ENCODE results near the gene JUND.
"Not testable (repeated sequence)": the region's sequence is repeated elsewhere in the genome, so short reads cannot be mapped to it uniquely, and the experiment has no call there.

The JUND gene

GRCh38 chr19:18281082-18282020 lies at the start of gene JUND:
JUND (minus strand) TSS chr19:18281622; CDS start chr19:18281484, 138 bp downstream.
- peak; percentile 95 for DNase-seq

- no peak for DNase-seq
Measured at GRCh38 chr19:18330868-18331267, 49.4 kb upstream of the JUND start.

GRCh38 chr19:18329035-18329376 lies 47.6 kb upstream of the JUND start:
- DNase-seq, result no peak

- DNase-seq, result peak; percentile 83
Measured at GRCh38 chr19:18328340-18329034, 47.1 kb upstream of the JUND start.

DNA sequence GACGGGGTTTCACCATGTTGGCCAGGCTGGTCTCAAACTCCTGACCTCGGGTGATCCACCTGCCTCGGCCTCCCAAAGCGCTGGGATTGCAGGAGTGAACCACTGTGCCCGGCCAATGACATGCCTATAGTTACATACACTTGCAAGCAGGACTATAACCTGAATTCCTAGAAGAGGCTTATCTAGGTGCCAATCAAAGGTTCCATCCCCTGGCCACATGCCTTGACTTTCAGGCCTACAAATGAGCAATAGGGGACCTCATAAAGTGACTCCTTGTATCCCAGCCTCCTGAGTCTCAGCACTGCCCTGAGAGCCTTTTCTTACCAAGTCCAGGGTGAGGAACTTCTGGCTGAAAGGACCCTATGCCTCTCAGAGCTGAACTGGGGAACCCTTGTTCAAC lies 45.4 kb upstream of the JUND start:
- DNase-seq, result no peak

- DNase-seq, result not testable (repeated sequence)
Measured at GRCh38 chr19:18324373-18324731, 42.9 kb upstream of the JUND start.

GRCh38 chr19:18322759-18323460 lies 41.5 kb upstream of the JUND start, which contains the start of gene LSM4:
LSM4 (minus strand) TSS chr19:18323076; CDS start chr19:18323020, 56 bp downstream.
- DNase-seq, result peak; percentile 98

DNA sequence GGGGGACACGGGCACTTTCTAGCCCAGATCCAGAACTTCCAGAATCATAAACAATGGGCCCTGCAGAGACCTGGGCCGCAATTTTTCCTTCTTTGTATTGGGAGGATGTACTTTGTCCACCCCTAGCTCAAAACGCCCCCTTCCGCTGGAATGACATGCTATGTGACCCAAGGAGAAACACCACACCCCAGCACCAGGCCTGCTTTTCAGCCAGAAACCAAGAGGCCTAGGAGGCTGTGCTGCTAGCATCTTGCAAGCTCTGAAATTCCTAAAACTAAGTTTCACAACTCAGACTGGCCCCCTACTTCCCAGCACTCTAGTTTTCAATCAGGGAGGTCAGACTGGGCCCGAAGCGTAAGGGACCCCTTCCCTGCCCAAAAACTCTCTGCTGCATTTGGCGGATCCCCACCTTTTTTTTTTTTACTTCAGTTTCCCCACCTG lies 40.9 kb upstream of the JUND start:
- no peak for DNase-seq

DNA sequence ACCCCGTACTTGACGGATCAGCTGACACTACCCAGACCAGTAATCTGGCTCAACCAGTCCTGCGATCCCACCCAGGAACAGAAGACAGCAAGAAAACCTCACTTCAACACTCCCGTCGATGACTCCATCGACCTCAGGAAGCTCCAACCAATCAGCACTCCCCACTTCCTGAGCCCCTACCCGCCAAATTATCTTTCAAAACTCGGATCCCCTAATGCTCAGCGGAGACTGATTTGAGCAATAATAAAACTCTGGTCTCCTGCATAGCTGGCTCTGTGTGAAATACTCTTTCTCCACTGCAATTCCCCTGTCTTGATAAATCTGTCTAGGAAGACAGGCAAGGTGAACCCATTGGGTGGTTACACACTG lies 40.3 kb upstream of the JUND start:
- no peak for DNase-seq

DNA sequence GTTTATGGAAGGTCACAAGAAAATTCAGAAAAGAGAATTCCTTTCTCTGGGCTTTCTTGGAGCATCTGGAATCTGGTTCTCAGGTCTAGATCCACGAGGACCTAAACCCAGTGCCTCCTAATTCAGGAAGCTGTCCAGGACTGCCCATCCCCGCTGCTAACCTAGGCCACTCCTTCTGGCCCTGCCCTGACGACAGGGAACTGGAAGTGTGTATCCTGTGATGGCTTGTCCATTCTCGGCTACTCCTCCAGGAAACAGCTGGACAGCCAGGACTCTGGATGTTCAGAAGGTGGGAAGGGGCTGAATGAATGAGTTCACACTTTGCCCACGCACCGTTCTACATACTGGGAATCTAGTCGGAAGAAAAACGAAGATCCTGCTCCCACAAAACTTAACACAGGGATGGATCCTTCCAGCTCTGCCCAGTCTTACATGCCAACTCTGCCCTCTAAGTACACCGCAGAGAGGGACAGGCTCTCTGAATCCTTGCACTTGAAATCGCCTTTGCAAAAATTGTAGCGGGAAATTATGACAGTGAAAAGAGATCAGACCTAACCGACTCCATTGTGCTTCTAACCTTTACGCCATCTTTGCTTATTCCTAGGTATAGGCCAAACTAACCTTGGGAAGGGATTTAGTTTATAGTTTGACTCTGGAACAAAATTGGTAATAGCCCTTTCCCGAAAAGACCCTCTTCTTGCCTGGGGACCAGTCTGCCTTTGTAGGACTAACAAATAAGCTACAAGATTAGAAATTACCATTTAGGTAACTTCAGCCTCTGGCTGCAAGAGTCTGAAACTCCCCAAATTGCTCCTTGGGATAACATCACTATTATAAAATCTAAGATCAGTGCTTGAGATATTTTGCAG lies 39.7 kb upstream of the JUND start:
- DNase-seq, result no peak

GRCh38 chr19:18319591-18320135 lies 38.2 kb upstream of the JUND start:
- no peak for DNase-seq

DNA sequence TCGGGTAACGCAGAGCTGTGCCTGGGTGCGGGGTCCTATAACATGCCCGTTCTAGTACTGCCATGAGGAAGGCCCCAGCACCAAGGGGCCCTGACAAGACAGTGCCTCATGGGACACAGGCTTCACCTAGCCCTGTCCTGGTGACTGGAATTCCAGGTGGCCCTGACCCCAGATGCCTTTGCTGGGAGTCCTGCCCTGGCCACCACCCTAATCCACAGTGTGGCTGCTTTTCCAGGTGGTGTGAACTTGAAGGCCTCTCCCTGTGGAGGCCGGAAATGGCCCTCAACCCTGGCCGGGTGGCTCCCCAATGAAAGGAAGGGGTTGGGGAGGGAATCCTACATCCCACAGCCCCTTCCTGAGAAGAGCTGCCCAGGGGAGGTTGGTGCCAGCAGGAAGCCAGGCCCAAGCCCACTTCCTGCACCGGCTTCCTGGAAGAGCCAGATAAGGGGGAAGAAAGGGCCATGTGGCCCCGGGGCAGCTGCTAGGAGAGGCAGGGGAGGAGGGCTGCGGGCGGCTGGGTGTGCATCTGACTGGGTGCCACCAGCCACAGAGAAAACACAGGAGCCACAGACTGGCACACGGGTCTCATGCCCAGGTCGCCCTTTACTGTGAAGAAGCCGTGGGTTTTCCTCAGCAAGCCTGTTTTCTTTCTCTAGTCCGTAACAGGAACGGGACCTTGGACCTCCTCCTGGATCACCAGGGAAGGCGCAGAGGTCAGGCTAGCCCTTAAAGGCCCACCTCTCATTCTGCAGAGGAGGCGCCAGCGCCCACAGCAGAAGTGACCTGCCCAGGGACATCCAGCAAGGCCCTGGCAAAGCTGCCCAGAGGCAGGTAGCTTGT lies 36.8 kb upstream of the JUND start:
- DNase-seq, result peak; percentile 23

DNA sequence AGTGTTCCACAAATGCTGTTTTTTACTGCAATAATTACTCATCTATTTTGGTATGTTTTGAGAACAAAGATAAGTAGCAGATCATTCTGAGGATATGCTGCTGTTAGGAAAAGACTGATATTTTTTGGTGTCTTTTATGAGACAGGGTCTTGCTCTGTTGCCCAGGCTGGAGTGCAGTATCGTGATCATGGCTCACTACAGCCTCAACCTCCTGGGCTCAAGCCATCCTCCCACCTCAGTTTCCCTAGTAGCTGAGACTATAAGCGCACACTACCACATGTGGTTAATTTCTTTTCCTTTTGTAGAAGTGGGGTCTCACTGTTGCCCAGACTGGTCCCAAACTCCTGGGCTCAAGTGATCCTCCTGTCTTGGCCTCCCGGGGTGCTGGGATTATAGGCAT lies 32.0 kb upstream of the JUND start:
- no peak for DNase-seq

DNA sequence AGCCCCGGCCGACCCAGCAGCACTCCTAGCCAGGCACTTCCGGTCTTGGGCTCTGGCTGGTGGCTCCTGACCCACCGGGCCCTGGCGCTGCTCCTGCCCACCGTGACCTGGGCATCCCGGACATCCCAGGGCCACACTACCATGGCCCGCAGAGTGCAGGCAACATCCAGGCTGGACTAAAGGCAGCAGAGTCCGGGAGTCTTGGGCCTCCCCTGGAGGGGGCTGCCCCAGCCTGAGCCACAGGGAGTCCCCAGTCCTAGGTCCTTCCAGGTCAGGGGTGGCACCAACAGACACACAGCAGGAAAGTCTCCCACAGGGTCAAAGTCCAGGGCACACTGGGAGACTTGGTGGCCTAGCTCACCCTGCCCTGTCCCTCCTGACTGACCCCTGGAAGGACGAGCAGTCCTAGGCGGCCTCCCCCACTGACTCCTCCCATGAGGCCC lies 30.7 kb upstream of the JUND start:
- no peak for DNase-seq

DNA sequence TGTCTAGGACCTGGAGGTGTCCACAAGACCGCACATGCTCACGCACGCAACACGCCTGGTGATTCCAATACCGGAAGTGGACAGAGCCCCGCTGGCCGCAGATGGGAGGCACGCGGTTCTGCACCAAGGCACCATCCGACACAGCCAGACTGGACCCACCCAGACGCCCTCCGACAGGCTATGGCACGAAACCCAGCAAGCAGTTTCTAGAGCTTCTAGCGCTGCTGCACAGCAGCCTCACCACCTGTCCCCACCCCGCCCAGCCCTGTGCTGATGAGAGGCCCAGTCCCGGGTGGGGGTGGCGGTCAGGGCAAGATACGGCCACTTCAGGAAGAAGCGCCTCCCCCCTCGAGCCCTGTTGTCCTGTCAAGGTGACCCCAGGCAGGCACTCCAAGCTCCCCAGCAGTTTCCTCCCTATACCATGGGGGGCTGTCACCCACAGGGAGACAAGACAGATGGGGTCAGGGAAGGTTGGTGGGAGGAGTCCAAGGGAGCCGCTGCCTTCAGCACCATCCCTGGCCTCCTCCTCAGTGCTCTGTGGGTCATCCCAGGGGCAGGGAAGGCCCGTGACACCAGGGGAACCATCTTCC lies 30.2 kb upstream of the JUND start:
- no peak for DNase-seq

DNA sequence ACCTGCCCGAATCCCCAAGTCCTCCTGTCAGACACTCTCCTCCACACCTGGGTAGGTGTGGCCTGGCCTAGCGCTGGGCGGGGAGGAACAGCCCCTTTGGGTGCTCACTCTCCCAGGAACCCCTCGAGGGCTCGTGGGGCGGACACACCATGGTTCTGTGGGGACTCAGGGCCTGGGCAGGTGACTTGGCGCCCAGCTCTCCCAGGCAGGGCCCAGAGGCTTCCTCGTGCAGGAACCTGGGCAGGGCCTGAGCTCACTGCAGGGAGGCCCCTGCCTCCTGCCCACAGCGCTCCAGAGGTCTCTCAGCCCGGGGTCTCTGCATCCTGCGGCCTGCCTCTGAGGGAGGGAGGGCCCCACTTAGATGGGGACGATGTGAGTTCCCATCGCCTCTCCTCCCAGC lies 29.5 kb upstream of the JUND start:
- DNase-seq, result no peak

GRCh38 chr19:18310118-18310909 lies 28.9 kb upstream of the JUND start:
- DNase-seq, result no peak

- no peak for DNase-seq
Measured at GRCh38 chr19:18309525-18310064, 28.2 kb upstream of the JUND start.

GRCh38 chr19:18308948-18309325 lies 27.5 kb upstream of the JUND start:
- DNase-seq, result no peak
